ENCODE results near the gene CAMTA1. TPM values are rescaled to one million over a fixed set of nuclear protein-coding genes. Genes with fewer than 3 reads are reported as not detected.
A peak's percentile ranks its signal among the peaks of the same experiment; 100 is the strongest.

Gene CAMTA1
- total and polyA plus RNA-seq, 4 donors: 48.1 to 140 (median 52.3) TPM

- H3K4me1 ChIP-seq (ENCODE audit: control insufficient read depth in 5 of 5, insufficient read depth in 5 of 5, low read length in 5 of 5): peaks cover 0 to 32% (median 0%) of the 10 kb centered on the region in 5 donors
- no peak overlapping the region for H3K9ac ChIP-seq (ENCODE audit: insufficient read depth in 1 of 2, low read length in 2 of 2)
- H3K27me3 ChIP-seq (ENCODE audit: control insufficient read depth in 3 of 3, insufficient read depth in 3 of 3, low read length in 2 of 3): no peaks in the 10 kb centered on the region
- peaks cover 0 to 4% (median 0%) of the 10 kb centered on the region in 4 donors for H3K9me3 ChIP-seq (ENCODE audit: control insufficient read depth in 4 of 4, insufficient read depth in 3 of 4, low read length in 3 of 4)
- no peaks in the 10 kb centered on the region for H3K36me3 ChIP-seq (ENCODE audit: control insufficient read depth in 4 of 4, insufficient read depth in 4 of 4, low read length in 4 of 4)
- no peak for ATAC-seq (ENCODE audit: insufficient read depth, low FRiP score)
- WGBS, 2 donors: 80 to 81% methylated on average over 14 to 16 of the region's 16 CpGs
- TF ChIP-seq, protein P1, sequence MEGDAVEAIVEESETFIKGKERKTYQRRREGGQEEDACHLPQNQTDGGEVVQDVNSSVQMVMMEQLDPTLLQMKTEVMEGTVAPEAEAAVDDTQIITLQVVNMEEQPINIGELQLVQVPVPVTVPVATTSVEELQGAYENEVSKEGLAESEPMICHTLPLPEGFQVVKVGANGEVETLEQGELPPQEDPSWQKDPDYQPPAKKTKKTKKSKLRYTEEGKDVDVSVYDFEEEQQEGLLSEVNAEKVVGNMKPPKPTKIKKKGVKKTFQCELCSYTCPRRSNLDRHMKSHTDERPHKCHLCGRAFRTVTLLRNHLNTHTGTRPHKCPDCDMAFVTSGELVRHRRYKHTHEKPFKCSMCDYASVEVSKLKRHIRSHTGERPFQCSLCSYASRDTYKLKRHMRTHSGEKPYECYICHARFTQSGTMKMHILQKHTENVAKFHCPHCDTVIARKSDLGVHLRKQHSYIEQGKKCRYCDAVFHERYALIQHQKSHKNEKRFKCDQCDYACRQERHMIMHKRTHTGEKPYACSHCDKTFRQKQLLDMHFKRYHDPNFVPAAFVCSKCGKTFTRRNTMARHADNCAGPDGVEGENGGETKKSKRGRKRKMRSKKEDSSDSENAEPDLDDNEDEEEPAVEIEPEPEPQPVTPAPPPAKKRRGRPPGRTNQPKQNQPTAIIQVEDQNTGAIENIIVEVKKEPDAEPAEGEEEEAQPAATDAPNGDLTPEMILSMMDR (IDR thresholded peaks at IDR 0.05; ENCODE audit: control extremely low read depth, extremely low read depth): no peak
- DNase-seq: peak; percentile 42 to 52 (median 44)
- H3K4me3 ChIP-seq: no peak overlapping the region
- H3K27ac ChIP-seq (ENCODE audit: low read depth in 1 of 2, low read length in 1 of 2): no peak overlapping the region
Observed at GRCh38 chr1:7558041-7558461, 772.8 kb downstream of the CAMTA1 start.

DNA sequence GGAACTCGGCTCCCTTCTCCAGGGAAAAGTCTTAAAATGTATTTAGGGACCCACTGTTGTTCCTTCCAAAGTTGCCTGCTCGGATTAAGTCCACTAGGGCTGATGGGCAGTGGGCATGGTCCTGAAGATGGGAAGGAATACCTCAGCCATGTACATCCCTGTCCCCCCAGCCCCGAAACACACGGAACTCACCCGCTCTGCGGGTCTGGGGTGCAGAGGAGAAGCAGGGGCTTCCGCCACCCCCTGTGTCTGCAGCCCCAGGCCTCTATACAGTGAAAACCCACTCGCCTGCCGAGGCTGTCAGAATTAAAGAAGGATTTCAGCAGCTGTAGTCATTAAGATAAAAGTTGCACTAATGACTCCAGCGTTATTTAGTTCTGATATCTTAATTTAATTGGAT, 773.2 kb downstream of the CAMTA1 start:
- Histone ChIP-seq H3K27me3 (ENCODE audit: control insufficient read depth in 3 of 3, insufficient read depth in 3 of 3, low read length in 2 of 3) (no peaks in the 10 kb centered on the region), H3K9me3 (ENCODE audit: control insufficient read depth in 4 of 4, insufficient read depth in 3 of 4, low read length in 3 of 4) (peaks cover 0 to 4% (median 0%) of the 10 kb centered on the region in 4 donors), H3K4me1 (ENCODE audit: control insufficient read depth in 5 of 5, insufficient read depth in 5 of 5, low read length in 5 of 5) (peaks cover 0 to 32% (median 0%) of the 10 kb centered on the region in 5 donors), H3K27ac (ENCODE audit: low read depth in 1 of 2, low read length in 1 of 2) (no peak overlapping the region), H3K4me3 (no peak overlapping the region), H3K36me3 (ENCODE audit: control insufficient read depth in 4 of 4, insufficient read depth in 4 of 4, low read length in 4 of 4) (no peaks in the 10 kb centered on the region), H3K9ac (ENCODE audit: insufficient read depth in 1 of 2, low read length in 2 of 2) (no peak overlapping the region)
- no peak for DNase-seq
- no peak for ATAC-seq (ENCODE audit: insufficient read depth, low FRiP score)
- TF ChIP-seq, protein P1 (IDR thresholded peaks at IDR 0.05; ENCODE audit: control extremely low read depth, extremely low read depth): no peak
- 93 to 95% methylated on average over 10 of the region's 10 CpGs for WGBS, 2 donors

- TF ChIP-seq, protein P1 (IDR thresholded peaks at IDR 0.05; ENCODE audit: control extremely low read depth, extremely low read depth): no peak
- Histone ChIP-seq H3K27me3 (ENCODE audit: control insufficient read depth in 3 of 3, insufficient read depth in 3 of 3, low read length in 2 of 3) (no peaks in the 10 kb centered on the region), H3K9ac (ENCODE audit: insufficient read depth in 1 of 2, low read length in 2 of 2) (no peak overlapping the region), H3K4me3 (no peak overlapping the region), H3K36me3 (ENCODE audit: control insufficient read depth in 4 of 4, insufficient read depth in 4 of 4, low read length in 4 of 4) (no peaks in the 10 kb centered on the region), H3K9me3 (ENCODE audit: control insufficient read depth in 4 of 4, insufficient read depth in 3 of 4, low read length in 3 of 4) (peaks cover 0 to 2% (median 0%) of the 10 kb centered on the region in 4 donors), H3K27ac (ENCODE audit: low read depth in 1 of 2, low read length in 1 of 2) (no peak overlapping the region), H3K4me1 (ENCODE audit: control insufficient read depth in 5 of 5, insufficient read depth in 5 of 5, low read length in 5 of 5) (peaks cover 0 to 32% (median 0%) of the 10 kb centered on the region in 5 donors)
- DNase-seq (no peak), ATAC-seq (ENCODE audit: insufficient read depth, low FRiP score) (no peak)
- WGBS, 2 donors: 90 to 93% methylated on average over 22 to 24 of the region's 24 CpGs
Observed at GRCh38 chr1:7558921-7559869, 773.9 kb downstream of the CAMTA1 start.

All from lung (tissue), 12 donors.